ENCODE results near the gene RBM25.

DNA sequence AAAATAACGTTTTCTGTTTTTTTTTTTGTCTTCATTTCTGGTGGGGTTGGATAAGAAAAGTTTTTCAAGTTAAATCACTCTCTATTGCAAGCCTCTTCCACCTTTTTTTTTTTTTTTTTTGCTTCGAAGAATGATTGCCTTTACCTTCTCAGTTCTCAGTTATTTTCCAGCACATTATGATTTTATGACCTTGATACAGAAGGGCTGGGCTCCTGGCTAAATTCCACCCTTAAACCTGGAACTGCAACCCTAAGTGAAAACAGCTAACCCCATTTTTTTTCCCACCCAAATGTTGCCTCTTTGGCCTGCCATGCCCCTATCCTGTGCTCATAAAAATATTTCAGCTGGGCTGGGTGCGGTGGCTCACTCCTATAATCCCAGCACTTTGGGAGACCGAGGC lies 109.4 kb downstream of the RBM25 start:
- TF ChIP-seq ZNF37A (tag by site-specific recombination; IDR thresholded peaks at IDR 0.05) = no peak
- TF ChIP-seq CTCF (tag by site-specific recombination; IDR thresholded peaks at IDR 0.05) = no peak
- no peak for TF ChIP-seq ZNF776 (tag by site-specific recombination; IDR thresholded peaks at IDR 0.05; ENCODE audit: borderline replicate concordance)
- TF ChIP-seq, protein P1, sequence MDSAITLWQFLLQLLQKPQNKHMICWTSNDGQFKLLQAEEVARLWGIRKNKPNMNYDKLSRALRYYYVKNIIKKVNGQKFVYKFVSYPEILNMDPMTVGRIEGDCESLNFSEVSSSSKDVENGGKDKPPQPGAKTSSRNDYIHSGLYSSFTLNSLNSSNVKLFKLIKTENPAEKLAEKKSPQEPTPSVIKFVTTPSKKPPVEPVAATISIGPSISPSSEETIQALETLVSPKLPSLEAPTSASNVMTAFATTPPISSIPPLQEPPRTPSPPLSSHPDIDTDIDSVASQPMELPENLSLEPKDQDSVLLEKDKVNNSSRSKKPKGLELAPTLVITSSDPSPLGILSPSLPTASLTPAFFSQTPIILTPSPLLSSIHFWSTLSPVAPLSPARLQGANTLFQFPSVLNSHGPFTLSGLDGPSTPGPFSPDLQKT (IDR thresholded peaks at IDR 0.05; ENCODE audit: borderline replicate concordance, low read depth, low read length) = no peak
- no peak for TF ChIP-seq ZNF274 (IDR thresholded peaks at IDR 0.05; ENCODE audit: low read length)
- no peak for TF ChIP-seq ZNF274 (tag by site-specific recombination; IDR thresholded peaks at IDR 0.05; ENCODE audit: borderline replicate concordance)
- no peak for TF ChIP-seq RBAK (tag by site-specific recombination; IDR thresholded peaks at IDR 0.05)
- no peak for TF ChIP-seq SP7 (tag by site-specific recombination; IDR thresholded peaks at IDR 0.05)
- no peak for TF ChIP-seq ZNF76 (tag by site-specific recombination; IDR thresholded peaks at IDR 0.05; ENCODE audit: borderline replicate concordance, low read depth)
- TF ChIP-seq ZBTB7A (tag by site-specific recombination; IDR thresholded peaks at IDR 0.05; ENCODE audit: low read depth) = no peak
- no peak for TF ChIP-seq ZBTB10 (tag by site-specific recombination; IDR thresholded peaks at IDR 0.05)
- TF ChIP-seq HIC1 (tag by site-specific recombination; IDR thresholded peaks at IDR 0.05) = no peak
- no peak for TF ChIP-seq ZSCAN23 (tag by site-specific recombination; IDR thresholded peaks at IDR 0.05)
- no peak for TF ChIP-seq YY1 (tag by site-specific recombination; IDR thresholded peaks at IDR 0.05)

All from HEK293 (cell line).